Measurements from ENCODE around the gene TMPRSS3.
"Not testable (repeated sequence)": the region's sequence is repeated elsewhere in the genome, so short reads cannot be mapped to it uniquely, and the experiment has no call there.

The TMPRSS3 gene

DNA sequence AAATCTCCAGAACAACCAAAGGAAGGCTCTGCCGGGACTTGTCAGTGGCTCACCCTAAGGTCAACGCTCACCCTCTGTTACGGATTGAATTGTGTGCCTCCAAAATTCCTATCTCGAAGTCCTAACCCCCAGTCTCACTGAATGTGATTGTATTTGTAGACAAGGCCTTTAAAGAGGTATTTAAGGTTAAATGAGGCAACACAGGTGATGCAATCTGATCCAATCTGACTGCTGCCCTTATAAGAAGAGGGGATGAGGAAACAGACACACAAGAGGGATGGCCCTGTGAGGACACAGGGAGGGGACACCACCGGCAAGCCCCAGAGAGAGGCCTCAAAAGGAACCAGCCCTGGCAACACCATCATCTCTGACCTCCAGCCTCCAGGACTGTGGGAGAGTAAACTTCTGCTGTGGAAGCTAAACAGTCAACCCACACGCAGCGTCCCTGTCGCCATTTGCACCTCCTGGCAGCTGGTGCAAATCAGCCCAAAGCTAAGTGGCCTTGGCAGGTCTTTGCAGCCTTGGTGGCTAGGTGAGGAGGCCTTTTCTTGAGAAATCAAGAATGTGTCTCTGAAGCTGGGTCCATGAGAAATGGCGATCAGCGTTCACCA lies 32.1 kb upstream of the TMPRSS3 start:
- no peak for FAIRE-seq

DNA sequence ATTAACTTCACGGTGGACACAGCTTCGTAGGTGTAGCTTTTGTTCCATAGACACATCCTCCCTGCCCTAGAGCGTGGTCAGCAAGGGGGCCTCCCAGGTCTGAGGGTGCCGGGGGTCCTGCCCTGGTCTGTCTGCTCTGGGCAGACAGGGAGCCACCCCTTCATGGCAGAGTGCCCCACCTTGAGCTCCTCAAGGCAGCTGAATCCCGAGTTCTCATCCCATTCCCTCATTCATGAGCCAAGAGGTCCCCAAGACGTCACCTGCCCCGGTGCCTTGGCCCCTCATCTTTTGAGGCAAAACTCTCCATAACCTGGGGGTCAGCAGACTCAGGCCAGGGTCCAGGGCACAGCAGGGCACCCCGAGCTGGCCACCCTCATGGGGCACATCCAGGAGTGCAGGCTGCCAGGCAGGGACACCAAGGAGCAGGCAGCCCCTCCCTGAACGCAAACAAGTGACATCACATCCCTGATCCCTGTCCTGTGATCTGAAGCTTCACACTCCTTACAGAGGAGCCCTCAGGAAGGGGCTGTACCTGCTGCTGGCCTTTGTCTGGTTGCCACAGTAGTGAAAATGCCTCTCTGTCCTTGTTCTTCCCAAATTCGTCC lies 31.1 kb upstream of the TMPRSS3 start:
- no peak for FAIRE-seq

DNA sequence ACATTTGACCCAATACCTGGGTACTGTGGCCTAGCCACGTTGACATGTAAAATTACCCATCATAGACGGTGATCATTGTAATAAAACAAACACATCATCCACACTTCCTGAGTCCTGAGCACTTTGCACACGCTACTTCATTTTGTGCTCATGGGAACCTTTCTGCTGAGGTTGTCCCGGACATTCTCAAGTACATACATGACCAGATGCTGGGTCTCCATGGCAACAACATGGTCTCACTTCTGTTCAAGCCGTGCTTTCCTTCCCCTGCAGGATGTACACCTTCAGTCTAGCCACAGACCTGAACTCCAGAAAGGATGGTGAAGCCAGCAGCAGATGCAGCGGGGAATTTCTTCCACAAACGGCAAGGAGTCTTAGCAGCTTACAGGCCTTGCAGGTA lies 30.6 kb upstream of the TMPRSS3 start:
- FAIRE-seq: no peak

DNA sequence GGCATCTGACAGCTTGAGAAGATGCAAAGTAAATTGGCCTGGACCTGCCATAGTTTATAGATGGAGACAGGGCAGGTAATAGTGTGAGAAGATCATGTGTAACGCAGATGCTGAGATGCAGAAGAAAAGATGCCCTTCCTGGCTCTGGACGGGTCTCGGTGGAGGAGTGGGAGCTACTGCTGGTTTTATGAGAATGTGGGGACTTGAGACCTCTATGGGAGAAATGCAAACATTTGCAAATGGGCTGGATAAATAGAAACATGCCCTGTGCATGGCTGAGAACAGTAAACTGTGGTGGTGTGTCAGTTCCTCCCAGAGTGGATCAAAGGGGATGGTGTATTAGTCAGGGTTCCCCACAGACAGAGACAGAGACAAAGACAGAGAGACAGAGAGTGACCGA lies 29.7 kb upstream of the TMPRSS3 start:
- no peak for FAIRE-seq

DNA sequence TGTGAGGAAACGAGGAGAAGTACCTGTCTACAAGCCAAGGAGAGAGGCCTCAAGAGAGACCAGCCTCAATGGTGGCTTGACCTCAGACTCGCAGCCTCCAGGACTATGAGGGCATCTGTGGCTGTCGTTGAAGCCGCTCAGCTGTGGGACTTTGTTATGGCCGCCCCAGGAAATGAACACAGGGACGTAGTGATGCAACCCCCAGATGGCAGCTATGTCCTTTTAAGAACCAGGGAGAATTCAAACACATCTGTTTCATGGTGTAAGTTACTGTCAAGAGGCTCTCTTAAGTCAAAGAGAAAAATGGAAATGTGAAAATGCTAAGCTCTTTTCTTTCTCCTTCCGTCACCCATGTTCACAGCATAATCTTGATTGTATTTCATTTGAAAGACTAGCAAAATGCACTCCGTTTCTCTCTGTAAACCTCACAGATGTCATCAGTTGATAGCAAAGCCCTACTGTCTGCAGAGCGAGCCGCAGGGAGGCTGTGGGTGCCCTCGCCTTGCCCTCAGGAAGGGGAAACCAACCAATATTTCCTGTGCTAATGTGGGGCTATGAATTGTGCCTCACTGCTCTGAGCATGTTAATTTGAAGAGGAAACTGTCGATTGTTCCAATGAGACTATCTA lies 29.2 kb upstream of the TMPRSS3 start:
- no peak for FAIRE-seq

DNA sequence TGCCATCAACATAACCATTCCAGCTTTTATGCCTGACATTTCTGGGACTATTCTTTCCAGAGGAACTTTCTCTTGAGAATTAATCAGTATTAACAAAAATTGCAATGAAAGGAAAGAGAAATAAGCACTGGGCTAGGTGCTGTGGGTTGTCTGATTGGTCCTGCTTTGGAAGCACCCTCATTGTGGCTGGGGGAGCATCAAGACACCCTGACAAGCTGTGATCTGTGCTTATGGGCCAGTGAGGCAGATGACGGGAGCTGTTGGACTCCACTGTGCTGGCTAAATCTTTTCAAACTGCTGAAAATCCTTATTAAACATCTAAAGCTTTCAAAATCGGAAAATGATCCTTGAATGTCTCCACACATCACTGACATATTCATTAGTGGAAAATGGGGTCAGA lies 27.8 kb upstream of the TMPRSS3 start:
- FAIRE-seq: no peak

DNA sequence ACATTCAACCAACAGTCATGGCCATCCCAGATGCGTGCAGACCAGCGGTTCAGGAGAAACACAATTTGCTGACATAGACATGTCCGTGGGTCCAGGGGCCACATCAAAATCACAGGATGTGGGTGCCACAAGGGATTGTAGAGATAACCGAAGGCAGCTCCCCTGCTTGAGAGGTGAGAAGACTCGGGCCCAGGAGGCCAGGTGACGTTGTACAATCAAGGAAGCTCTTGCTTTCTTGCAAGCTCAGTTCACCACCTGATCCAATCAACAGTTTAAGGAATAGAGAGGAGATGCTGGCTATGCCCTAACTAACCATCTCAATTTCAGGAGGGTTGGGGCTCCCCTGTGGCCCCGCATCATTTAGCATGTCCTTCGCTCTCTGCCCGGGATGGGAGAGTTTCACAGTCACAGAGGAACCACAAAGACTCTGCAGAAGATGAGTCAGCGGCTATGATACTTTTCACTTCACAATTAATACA lies 27.4 kb upstream of the TMPRSS3 start:
- no peak for FAIRE-seq

DNA sequence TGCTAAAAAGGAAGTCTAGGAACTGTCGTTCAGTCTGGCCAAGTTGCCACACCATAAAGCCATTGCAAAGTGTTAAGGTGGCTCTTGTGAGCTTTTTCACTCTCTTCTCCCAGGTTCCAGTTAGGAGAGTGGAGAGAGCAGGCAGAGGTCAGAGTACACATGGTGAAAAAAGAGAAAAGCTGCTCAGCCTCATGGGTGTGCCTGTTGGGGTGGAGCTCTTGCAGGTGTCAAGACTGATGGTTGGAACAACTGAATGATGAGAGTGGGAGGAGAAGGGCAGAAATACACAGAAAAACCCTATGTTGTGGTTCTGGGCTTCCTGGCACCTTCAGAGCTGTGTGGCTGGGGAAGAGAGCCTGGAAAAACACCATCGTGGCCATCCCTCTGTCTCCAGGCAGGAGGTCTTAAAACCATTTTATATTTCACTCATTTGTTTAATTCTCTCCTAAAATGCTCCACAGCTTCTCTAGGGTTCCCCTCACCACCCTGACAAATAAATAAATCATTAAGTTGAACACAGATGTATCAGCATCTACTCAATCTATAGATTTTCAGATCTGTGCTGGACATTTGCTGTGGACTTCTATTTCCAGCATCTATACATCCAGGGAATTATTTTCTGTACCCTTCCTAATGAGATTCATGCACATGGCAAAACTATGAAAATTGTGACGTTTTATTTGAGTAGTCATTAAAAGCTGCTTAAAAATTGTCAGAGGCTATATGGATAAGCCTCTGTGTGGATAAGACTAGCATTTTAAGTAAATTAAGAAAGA lies 25.4 kb upstream of the TMPRSS3 start:
- no peak for FAIRE-seq

DNA sequence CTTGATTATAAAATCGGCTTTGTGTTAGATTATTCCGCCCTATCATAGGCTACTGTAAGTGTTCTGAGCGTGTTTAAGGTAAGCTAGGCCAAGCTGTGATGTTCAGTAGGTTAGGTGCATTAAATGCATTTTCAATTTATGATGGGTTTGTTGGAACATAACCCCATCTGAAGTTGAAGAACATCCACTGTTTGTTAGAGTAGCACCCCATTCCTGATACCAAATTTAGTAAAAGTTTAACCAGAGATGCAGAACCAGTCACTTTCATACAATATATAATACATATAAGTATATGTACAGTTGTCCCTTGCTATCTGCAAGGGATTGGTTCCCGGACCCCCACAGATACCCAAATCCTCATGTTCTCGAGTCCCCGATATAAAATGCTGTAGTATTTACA lies 24.0 kb upstream of the TMPRSS3 start:
- FAIRE-seq: no peak

DNA sequence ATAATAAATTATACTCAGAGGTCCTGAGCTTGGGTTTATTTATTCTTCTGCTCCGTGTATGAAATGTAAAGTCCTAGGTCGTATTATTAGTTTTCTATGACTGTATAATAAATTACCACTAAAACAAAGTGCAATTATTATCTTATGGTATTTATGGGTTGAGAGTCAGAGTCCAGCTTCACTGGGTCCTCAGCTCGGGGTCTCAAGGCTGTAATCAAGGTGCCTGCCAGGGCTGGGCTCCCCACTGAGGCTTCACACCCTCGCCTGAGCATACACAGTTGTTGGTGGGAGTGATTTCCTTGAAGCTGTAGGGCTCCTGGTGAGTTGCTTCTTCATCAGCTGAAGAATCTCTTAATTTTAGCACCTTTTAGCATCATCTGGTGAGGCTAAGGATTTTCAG lies 23.0 kb upstream of the TMPRSS3 start:
- no peak for FAIRE-seq

DNA sequence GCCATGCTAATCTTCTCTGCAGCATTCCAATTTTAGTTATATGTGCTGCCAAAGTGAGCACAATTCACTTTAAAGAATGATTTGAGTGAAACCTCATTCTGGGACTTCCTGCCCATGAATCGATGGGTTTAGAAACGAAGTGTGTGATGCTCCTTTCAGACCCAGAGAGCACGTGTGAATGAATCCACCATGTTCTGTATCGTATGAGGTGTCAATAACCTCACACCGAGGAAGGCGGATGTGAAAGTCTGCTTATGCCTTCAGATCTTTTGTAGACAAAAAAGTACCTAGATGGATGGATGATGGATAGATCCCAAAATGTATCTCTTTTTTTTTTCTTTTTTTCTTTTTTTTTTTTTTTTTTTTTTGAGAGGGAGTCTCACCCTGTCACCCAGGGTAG lies 21.7 kb upstream of the TMPRSS3 start:
- no peak for FAIRE-seq

DNA sequence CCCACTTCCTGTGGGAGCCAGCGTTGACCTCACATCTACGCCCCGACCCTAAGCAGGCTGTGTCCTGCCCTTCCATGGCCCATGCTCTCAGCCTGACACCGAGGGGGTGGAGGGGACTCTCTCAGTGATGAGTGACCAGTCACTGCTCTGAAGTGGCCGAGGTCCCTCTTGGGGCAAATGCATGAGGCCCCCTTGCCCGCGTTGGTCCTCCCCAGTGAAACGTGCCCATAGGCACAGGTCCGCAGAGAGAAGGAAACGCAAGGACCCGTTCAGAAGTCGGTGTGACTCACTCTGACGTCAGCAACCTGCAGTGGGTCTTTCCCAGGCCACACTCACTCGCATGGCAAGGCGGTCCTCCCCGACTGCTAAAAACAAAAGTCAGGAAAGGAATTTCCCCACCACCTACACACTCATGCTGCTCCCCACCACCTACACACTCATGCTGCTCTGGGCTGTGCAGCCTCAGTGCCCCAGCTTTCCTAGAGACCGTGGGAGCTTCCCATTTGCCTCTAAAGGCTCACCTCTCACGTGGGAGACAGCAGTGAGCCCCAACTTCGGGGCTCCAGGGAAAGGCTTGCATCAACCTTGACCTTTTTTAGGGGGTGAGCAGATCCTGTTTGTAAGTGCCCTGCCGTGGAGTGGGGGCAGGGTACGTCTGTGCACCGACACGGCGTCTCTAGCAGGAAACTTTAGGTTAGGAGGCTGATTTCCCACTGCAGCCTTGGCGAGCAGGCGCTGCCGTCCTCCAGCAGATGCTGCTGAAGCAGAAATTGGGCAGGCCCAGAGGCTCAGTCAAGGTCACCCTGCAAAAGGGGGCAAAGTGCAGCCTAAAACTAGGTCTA lies 19.3 kb upstream of the TMPRSS3 start:
- FAIRE-seq: no peak

DNA sequence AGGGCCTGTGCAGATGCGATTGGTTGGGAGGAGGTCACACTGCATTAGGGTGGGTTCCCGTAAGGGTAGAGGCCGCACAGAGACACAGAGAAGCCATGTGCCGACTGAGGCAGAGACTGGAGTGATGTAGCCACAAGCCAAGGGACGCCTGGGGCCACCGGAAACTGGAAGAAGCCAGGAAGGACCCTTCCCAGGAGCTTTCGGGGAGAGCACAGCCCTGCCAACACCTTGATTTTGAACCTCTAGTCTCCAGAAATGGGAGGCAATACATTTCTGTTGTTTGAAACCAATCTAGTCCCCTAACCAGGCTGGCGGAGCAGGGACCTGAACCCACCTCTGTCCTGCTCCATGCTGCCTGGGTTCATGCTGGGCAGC lies 18.7 kb upstream of the TMPRSS3 start:
- no peak for FAIRE-seq

DNA sequence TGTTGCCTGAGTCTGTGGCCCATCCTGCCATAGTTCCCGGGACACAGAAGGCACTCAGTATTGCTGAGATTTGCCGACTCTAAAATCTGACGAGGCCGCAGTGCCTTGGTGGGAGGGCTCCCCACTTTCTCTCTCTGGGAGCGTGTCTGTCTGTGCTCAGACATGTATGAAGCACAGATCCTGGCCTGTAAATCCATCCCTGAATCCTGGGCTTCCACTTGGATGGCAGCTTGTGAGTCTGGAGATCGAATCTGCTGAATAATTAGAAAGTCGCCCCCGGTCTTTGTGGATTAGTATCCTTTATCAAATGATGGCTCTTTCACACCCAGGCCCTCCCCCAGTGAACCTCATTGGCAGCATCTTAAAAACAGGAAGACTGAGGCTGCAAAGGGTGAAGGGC lies 18.2 kb upstream of the TMPRSS3 start:
- FAIRE-seq: no peak

DNA sequence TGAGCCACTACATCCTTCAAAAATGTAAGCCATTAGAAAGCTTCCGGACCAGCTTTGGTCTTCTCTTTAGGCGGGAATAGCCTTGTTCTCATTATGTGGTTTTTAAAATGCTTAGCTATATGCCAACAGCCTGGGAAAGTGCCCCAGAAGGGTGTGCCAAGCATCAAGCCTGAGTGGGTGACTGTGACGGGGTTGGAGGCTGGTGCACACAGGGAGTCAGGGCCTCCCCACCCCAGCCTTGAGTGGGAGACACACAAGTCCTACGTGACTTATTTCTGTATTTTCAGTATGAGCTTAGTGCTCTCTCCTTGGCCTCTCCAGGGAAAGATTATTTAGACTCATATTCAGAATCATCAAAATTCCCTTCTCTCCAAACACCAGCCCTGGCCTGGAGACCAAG lies 17.6 kb upstream of the TMPRSS3 start:
- FAIRE-seq: no peak

DNA sequence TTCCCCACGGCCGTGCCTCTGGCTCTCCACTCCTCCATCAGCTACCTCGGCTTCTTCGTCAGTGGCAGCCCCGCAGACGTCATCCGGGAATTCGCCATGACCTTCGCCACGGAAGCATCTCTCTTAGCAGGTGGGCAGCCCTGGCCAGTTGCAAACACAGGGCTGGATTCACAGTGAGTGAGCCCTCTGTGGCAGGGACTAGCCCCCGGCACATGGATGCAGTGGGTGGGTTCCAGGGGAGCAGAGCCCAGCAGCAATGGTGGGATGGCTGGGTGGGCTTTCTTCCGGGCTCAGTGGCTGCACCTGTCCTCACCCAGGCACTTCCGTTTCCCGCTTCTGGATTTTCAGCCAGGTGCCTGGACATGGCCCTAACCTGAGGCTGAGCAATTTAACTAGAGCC lies 17.2 kb upstream of the TMPRSS3 start:
- no peak for FAIRE-seq

DNA sequence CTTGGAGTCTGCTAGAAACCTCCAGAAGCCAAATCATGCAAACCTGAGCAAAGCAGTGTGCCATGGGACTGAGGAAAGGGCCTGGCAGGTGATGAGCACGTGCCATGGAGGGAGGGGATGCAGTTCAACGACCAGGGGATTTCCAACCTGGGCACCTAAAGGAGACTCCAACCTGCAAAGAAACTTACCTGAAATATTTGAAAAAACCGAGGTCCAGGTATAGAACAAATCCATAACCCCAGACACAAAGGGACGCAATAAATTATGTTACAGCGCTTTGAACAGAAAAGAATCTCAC lies 16.7 kb upstream of the TMPRSS3 start:
- no peak for FAIRE-seq

DNA sequence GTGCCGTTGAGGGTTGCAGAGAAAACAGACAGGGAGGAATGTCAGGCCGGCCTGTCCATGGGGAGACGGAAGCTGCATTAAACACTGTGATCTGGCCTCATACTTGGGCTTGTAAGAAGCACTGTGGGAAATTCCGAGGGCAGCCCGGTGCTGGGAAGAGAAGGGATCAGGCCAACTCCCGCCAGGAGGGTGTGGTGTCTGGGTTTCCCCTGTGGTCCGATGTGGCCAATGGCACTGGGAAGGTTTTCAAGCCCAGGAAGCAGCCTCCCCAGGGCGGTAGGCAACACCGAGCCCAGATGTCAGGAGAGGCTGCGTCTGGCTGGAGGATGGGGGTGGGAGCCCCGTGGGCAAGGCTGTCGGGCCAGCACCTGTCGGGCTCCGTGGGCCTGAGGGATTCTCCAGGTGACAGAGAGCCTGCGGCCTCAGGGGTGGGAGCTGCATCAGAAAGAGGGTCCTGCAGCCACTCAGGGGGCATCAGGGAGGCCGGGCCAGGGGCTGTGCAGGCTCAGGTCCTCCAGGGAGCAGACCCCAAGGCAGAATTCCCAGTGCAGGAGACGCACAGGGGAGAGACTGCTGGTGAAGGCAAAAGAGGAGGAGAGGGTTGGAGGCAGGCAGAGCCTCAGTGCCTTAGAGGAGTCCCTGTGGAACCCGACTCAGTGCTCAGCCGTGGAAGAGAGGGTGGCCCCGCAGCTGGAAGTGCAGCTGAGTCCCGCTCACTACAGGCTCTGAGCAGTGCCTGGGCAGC lies 16.2 kb upstream of the TMPRSS3 start:
- FAIRE-seq: no peak

DNA sequence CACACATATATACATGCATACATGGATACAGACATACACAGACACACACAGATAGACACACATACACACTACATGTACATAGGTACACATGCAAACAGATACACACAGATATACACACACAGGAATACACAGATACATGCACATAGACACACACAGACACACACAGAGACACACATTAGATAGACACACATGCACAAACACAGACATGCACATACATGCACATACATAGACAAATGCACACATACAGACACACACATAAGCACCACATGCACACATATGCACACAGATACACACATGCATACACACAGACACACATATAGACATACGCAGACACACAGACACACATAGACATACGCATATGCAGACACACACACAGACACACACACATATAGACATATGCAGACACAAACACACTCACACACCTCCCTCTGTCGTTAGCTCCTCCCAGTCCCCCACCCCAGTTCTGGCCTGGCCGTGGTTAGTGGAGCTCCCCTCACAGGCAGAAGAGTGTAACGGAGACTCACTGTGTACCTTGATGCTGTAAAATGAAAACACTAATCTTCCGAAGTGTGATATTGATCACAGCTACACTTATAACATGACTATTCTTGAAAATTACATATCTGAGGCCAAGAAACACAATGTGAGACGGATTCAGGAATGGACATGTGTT lies 15.5 kb upstream of the TMPRSS3 start:
- no peak for FAIRE-seq

DNA sequence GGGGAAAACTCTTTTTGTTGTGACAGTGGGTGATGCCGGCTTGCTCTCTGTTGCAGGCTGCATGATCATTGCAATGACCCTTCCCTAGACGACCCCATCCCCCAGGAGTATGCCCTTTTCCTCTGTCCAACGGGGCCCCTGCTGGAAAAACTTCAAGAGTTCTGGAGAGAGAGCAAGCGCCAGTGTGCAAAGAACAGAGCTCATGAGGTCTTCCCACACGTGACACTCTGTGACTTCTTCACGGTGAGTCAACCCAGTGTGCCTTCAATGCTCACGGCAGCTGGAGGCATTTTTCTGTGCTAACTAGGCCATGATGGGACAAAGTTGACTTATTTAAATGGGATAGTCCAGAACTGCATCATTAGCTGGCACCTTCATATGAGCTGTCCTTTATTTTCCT lies 13.5 kb upstream of the TMPRSS3 start:
- FAIRE-seq: no peak

DNA sequence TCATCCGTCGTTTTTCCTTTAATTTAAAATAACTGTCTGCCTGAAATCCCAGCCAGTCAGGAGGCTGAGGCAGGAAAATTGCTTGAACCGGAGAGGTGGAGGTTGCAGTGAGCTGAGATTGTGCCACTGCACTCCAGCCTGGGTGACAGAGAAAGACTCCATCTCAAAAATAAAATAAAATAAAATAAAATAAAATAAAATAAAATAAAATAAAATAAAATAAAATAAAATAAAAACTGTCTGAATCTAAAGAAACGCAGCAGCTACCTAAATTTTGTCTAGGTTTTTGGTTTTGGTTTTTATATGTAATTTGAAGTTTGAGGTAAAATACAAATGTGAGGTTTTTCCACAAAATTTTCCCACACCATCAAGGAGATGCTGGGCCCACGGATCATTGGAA lies 12.9 kb upstream of the TMPRSS3 start:
- FAIRE-seq: not testable (repeated sequence)

DNA sequence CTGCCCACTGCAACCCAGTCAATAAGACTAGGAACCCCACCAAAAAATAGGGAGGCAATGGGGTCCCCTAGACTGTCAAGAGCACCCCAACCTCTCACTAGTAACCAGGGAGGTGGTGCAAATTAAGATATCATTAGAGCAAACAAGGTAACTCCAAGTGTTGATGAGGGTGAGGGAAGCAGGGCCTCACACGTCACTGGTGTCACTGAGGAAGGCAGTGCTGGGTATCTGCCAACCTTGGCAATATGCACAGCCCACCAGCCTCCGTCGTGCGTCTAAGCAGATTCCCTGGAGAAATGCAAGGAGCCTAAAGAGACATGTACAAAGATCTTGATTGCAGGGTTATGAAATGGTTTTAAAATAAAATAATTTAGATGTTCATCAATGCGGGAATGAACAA lies 11.6 kb upstream of the TMPRSS3 start:
- FAIRE-seq: no peak

Data from endometrium (tissue), 2 donors.